Measurements from ENCODE around the gene DNAJC8.

Gene DNAJC8

DNA sequence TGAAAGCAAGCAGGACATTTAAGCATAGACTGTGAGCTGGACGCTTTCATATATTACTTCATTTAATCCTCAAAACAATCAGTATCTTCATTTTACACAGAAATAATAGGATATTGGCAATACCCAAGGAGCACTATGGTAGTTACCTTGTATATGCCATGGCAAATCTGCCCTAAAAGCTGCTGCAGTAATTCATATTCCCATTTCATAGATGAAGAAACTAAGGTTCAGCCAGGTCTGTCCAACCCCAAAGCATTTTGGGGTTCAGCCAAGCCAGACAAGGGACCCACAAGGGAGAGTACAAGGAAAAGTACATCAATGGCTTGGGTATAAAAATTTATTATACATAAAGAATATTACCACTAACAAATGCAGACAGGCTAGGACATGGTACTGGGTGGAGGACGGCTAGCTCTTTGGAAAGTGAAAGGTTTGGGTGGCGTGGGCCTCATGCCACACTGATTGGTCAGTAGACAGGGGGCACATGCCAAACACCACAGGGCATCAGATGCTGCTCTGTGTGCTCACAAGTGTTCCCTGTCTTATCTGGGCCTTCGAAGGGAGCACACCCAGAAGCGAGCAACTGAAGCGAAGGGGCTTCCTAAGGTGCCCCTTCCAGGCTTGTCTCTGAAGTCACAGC lies 32.5 kb downstream of the DNAJC8 start:
- DNase-seq (ENCODE audit: low spot score): no peak

DNA sequence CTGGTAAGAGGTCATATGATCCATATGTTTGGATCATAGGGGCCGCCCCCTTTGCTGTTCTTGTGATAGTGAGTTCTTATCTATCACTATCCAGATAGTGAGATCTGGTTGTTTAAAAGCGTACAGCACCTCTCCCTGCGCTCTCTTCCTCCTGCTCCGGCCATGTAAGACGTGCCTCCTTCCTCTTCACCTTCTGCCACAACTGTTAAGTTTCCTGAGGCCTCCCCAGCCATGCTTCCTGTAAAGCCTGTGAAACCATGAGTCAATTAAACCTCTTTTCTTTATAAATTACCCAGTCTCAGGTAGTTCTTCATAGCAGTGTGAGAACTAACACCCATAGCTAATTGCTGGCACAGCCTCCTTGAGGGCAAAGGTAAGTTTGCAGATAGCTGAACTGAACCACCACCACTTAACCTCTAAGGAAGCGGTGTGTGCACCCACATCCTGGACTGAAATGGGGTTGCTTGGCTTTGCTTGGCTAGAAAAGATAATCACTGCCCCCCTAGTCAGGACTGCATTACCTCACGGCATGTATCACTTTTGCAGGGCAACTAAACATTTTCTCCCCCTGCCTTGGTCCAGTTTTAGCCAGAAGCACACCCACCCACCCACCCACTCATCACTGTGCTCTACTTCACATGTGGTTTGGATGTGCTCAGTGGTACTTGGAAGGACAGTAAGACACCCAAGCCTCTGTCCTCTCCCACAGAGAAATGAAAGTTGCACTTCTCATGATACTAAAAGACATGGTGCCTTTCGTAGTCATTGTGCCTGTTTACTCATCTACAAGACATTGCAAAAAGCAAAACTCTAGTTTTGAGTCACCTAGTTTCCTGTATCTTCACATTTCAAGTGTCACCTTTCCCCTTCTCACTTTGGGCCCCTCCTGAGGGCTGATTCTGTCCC lies 33.2 kb downstream of the DNAJC8 start:
- DNase-seq (ENCODE audit: low spot score): no peak

DNA sequence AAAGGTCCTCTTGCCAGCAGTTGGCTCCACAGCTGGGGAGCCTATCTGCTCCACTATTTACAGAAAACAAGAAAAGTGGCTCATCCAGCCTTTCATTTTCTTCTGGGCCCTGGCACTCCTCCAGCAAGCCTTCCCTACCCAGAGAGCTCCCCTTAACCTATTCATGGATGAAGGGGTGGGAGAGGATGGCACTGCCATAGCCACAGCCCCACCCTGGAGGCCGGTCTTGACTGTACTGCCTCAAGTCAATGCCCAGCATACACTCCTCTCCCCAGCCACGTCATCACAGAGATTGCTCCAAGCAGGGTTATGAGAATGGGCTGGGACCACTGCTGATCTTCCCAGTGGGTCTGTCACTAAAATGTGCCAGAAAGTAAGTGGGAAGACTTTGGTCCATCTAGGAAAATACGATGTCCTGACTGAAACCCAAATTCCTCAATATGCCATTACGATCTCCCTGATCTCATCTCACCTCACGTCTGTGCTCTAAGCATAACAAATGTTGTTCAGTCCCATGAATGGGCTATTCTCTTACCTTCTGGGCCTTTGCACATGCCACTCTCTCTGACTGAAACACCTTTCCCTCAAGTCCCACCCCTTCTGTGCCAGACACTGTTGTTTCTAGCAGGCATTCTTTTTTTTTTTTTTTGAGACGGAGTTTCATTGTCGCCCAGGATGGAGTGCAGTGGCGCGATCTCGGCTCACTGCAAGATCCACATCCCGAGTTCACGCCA lies 35.0 kb downstream of the DNAJC8 start:
- DNase-seq (ENCODE audit: low spot score): no peak

DNA sequence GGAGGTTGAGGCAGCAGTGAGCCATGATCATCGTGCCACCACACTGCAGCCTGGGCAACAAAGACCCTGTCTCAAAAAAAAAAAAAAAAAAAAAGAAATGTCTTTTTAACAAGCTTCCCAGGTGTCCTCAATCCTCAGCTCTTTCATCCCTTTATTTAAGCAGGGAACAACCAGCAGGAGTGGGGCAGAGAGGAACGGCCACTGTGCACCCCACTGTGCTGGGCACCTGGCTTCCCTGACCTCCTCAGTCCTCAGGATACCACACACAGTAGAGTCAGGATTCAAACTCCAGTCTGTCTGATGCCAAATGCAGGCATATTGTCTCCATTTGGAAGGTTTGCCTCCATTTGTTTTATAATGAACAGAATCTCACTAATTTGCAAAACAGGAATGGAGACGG lies 36.5 kb downstream of the DNAJC8 start:
- no peak for DNase-seq (ENCODE audit: low spot score)

DNA sequence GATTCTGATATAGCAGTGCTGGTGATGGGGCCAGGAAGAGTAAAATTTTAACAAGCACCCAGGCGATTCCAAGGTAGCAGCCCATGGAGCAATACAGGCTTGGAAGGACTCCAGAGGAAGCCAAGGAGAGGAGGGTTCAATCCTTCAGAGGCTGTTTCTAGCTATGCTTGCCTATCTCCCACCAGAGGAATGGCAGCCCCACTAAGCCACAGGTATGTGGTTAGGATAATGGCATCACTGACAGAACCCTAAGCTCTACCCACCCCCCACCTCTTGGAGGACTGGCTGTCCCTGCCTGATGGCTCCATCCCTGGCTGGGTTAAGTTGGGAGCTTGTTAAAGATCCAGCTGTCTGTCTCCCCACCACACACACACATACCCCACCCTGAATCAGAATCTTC lies 37.0 kb downstream of the DNAJC8 start:
- DNase-seq (ENCODE audit: low spot score): no peak

DNA sequence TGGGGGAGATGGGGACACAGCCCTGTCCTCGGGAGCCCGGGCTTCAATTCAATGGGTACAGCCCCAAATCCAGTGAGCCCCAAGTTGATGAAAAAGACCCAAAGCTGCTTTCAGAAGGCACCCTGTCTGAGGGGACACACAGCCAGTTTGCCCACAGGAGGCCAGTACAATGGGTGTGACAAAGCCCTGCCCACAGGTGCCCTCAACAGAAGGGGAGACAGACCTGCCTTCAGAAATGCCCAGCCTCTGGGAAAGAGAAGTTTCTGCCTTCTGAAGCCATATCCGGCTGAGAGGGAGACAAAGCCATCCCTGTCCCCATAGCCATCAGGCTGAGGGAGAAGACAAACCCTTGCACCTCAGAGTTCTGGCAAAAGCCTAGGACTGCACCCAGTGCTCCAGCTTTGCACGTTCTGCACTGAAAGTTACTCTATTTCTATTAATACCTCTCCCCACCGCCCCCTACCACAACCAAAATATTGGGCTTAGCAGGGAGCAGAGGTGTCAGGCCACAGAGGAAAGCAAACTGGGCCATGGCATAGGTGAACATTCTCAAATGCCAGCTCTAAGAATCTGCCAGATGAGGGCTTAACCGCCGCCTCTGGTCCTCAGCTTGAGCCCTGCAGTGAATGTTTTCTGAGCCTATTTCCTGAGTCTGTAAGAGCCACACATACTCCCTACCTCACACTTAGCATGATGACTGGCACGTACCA lies 38.3 kb downstream of the DNAJC8 start:
- DNase-seq (ENCODE audit: low spot score): no peak

DNA sequence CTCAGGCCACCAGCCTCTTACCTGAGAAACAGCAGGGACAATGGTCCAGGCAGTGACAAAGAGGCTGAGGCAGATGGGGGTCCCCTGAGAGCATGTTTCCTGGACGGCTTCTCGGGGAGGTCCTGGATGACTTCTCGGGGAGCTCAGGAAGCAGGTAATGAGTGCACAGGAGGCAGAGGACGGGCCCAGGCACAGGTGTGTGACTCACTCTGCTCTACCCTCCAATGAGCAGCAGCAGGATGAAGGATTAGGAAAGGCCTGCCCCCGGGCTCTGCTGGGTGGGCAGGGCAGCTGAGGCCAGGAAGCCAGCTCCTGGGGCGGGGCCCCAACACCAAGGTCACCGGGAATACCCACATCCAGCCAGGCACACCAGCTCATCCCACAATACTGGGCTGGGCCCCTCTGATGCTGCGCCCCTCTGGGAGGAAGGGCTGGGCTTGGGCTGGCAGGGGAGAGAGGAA lies 39.1 kb downstream of the DNAJC8 start:
- DNase-seq (ENCODE audit: low spot score): no peak

DNA sequence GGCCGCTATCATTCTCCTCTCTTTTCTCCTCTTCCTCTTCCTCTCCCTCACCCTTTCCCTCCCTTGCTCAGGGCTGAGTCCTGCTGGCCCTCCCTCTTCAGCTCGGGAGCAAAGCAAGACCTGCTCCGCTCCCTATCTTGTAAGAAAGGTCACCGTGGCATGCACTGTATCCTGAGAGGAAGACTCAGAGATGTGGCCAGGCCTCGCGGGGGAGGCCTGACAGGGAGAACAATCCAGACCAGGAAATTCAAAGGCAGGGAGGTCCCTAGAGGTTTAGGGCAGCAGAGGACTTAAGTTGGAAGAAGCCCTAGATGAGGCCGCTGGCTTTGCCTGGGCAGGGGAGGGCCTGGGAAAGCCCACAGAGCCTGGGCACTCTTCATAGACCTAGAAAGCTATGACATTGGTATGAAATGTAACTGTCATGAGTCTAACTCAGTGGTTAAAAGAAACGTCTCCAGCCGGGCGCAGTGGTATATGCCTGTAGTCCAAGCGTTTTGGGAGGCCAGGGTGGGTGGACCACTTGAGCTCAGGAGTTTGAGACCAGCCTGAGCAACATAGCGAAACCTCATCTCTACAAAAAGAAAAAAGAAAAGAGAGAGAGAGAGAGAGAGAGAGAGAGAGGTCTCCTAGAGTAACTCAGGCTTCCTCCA lies 41.7 kb downstream of the DNAJC8 start:
- peak; percentile 17 for DNase-seq (ENCODE audit: low spot score)

DNA sequence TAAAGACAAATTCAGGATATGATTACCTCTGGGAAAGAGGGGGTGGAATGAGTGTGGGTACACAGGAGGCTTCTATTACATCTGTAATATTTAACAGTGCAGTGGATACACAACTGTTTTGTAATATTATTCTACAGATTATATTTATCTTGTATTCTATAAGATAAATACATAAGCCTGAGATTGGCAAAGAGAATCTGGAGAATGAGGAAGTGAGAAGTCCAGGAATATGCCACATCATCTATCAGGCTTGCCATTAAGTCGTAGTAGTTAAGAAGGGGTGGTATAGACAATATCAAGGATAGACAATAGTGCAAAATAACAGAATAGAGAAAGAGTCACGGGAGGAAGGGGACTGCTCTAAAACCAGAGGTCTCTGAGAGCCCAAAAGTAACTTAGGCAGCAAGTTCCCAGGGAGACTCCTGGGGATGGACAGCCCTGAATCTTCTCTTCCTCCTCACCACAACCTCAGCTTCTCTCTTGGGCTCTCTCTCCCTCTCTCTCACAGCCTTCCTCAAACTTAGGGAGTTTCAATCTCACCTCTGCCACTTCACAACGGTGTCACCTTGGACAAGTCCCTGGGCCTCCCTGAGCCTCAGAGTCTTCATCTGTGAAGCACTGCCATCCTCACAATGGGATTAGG lies 42.4 kb downstream of the DNAJC8 start:
- peak; percentile 12 for DNase-seq (ENCODE audit: low spot score)

DNA sequence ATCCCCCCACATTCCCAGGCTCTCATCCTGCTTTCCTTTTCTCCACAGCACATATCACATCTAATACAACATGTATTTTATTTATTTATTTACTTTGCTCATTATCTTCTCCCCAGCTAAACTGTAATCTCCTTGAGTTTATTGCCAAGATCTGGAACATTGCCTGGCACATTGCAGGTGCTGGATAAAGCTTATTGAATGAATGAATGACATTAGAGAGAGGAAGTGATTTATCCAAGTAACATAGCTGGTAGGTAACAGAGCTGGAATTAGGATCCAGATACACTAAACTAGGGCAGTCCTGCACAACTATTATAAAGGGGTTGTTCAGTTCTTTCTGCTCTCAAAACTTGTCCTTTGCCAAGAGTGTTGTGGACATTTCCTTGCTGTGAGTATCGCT lies 47.8 kb downstream of the DNAJC8 start:
- DNase-seq (ENCODE audit: low spot score): no peak

DNA sequence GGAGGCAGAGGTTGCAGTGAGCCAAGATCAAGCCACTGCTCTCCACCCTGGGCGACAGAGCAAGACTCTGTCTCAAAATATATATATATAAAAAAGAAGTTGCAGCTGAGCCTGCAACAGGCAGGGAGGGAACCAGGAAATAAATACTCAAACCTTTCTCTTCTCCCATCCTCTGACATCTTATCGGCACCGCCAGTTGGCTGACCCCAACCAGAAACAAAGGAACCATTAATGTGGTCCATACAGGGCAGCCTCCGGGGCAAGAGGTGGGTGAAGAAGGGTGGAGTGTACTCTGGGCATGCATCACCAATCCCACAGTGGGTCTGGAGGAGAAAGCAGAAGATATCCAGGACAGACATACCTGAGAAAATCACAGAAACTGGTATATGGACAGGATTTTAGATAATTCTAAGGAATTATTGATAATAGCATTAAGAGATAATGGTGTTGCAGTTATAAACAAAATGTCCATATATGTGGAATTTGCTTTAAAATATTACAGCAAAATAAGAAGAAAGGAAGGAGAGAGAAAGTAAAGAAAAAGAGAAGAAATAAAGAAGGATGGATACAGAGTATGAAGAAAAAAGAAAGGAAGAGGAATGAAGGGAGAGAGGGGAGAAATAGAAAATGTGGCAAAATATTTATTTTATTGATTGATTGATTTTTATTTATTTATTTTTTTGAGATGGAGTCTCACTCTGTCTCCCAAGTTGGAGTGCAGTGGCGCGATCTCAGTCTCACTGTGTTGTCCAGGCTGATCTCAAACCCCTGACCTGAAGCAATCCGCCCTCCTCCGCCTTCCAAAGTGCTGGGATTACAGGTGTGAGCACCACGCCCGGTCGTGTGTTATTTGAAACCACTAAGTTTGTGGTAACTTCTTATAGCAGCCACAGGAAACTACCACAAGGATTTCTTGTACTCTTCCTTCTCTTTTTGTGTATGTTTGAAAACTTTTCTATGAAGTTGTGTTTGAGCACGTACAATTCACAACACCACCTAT lies 52.2 kb downstream of the DNAJC8 start:
- DNase-seq (ENCODE audit: low spot score): no peak

DNA sequence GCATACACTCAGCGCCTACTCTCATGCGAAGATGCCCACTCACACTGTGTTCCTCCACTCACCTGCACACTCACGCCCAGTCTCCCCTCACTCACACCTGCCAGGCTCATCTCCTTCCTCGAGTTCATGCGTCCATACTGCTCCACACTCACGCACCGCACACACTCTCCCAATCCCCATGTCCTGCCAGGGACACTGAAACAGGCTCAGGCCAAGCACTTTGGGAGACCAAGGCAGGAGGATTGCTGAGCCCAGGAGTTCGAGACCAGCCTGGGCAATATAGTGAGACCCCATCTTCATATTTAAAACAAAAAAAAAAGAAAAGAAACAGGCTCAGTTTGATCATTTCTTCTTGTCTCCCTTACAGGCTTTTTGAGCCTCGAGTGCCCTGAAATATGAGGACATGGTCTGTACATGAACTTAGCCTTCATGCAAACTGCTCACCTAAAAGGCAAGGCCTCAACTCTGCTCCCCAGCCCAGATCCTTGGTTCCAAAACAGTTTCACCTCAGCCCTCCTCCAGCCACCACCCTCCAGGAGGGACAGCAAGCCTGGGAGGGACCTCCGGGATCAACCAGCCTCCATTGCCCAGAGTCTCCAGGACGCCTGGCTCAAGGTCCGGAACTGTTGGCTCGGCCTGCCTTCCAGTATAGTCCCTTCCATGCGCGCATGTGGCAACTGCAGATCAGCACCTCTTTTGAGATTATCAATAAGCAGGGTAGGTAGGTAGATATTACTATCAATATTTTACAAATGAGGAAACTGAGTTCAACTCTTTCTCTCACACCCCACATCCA lies 53.9 kb downstream of the DNAJC8 start:
- no peak for DNase-seq (ENCODE audit: low spot score)

DNA sequence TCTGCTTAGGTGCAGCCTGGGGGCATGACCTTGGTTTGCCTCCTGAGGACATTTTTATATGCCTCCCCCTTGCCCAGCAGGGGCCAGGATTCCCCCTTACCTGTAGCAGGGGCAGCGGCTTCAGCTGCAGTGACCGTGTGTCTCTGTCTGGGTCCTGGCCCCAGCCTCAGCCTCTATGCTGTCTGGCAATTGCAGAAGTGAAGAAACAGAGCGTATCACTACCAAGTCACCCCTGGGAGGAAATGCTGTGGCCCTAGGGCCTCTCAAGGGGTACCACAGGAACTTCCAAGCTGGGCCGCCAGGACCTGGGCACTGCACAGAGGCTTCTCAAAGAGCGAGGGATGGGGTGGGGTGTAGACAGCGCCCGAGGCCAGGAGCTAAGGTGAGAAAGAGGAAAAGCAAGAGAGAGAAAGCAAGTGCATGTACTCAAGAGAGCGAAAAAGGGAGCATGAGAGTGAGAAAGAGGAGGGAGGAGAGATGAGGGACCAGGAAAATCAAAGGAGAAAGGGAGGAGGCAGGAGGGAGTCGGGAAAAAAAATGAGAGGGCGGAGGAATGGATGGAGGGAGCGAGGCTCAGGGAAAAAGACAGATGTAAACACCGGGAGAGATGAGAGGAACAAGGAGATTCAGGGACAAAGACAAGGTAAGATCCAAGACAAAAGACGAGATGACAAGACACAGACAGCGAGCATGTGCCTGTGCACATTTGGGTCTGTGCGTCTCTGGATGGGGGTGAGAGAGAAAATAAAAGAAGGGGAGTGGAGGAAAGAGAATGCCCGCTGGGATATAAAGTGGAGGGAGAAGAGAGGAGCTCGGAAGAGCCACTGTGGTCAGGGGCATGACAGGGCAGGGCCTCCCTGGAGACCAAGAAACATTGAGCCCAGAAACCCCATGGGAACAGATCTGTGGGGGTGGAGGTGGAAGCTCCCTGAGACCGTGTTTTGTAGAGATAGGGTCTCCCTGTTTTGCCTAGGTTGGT lies 56.0 kb downstream of the DNAJC8 start, which contains the start of gene PTAFR:
PTAFR (minus strand) TSS at position 199 of the 979 bp plus-strand sequence. CDS start 25,669 bp downstream, outside the sequence.
- DNase-seq (ENCODE audit: low spot score): no peak

DNA sequence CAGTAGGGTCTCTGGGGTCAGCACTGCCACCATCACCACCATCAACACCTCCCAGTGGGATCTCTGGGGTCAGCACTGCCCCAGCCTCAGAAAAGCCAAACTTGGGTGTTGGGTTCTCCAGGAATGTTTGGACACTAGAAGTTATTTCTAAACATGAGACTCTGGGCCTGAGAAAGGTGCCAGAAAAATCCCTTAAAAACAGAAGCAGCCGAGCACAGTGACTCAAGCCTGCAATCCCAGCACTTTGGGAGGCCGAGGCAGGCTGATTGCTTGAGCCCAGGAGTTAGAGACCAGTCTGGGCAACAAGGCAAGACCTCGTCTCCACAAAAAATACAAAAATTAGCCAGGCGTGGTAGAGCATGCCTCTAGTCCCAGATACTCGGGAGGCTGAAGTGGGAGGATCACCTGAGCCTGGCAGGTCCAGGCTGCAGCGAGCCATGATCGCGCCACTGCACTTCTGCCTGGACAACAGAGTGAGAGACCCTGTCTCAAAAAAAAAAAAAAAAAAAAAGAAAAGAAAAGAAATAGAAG lies 56.8 kb downstream of the DNAJC8 start:
- no peak for DNase-seq (ENCODE audit: low spot score)

DNA sequence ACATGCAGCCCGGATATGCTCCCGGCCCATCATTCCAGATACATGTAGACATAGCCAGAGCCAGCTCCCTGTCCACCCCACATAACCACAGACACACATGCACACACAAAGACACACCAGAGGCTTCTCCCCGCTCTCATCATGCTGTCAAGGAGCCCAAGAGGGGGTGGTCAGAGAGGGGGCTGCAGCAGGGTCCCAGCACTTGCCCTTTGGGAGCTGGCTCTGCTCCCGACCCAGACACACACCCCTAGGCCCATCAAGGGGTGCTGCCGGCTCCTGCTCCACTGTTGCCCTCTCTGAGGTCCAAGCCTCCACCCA lies 58.9 kb downstream of the DNAJC8 start:
- no peak for DNase-seq (ENCODE audit: low spot score)

DNA sequence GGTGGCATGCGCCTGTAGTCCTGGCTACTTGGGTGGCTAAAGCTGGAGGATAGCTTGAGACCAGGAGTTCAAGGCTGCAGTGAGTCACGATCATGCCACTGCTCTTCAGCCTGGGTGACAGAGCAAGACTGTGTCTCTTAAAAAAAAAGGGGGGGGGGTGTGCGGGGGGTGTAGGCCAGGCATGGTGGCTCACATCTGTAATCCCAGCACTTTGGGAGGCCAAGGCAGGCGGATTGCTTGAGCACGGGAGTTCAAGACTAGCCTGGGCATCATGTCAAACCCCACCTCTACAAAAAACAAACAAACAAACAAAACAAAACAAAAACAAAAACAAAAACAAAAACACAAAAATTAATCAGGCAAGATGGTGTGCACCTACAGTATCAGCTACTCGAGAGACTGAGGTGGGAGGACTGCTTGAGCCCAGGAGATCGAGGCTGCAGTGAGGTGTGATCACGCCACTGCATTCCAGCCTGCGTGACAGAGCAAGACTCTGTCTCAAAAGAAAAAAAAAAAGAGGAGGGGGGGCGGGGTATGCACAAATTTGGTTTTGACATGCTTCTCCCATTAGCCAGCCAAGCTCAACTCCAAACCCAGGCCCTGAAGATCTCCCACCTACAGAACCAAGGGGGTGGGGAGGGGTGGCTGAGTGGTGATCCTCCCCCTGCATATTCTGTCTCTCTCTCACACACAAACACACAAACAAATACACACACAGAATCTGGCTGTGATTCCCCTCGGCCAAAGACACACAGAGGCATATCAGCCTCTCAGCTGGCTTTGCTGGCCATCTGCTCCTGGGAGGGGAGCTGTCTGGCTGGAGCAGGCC lies 59.5 kb downstream of the DNAJC8 start:
- no peak for DNase-seq (ENCODE audit: low spot score)

Measured in left forelimb (tissue), 1 donor.